ENCODE results near the gene WIPI1. TPM values are rescaled to one million over a fixed set of nuclear protein-coding genes. Genes with fewer than 3 reads are reported as not detected.
"Not testable (repeated sequence)": the region's sequence is repeated elsewhere in the genome, so short reads cannot be mapped to it uniquely, and the experiment has no call there.

The WIPI1 gene, protein sequence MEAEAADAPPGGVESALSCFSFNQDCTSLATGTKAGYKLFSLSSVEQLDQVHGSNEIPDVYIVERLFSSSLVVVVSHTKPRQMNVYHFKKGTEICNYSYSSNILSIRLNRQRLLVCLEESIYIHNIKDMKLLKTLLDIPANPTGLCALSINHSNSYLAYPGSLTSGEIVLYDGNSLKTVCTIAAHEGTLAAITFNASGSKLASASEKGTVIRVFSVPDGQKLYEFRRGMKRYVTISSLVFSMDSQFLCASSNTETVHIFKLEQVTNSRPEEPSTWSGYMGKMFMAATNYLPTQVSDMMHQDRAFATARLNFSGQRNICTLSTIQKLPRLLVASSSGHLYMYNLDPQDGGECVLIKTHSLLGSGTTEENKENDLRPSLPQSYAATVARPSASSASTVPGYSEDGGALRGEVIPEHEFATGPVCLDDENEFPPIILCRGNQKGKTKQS
- total RNA-seq, result 43.6 TPM

DNA sequence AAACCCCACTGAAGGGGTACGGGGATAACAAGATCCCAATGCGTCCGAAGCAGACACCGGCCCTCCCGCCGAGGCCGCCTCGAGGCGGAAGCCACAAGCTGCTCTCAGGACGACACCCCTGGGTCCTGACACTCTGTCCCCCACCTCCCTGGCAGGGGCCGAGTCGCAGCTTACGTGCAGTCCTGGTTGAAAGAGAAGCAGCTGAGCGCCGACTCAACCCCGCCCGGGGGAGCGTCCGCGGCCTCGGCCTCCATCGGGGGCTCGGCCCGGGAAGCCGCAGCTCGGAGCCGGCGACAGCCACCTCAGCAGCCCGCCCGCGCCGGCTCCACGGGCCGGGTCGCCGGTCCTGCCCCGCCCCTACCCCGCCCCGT is at the start of gene WIPI1:
WIPI1 (minus strand) TSS at position 329 of the 371 bp plus-strand sequence; CDS start at position 254, 75 bp downstream.
- peak; percentile 70 for DNase-seq (ENCODE audit: low spot score)

DNA sequence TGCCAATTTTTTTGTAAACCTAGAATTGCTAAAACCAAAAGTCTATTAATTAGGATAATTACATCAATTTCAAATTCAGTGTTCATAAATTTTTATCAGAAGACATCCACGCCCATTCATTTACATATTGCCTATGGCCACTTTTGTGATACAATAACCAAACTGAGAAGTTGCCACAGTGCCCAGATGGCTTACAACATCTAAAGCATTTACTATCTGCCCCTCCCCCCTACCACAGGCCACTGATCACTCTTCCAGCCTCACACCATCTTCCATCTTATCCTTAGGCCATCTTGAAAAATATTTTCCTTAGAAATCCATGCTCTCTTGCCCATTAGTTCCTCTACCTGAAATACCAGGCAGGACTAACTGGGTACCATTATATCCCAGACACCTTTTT is 48.7 kb upstream of the WIPI1 start:
- no peak for DNase-seq (ENCODE audit: low spot score)

DNA sequence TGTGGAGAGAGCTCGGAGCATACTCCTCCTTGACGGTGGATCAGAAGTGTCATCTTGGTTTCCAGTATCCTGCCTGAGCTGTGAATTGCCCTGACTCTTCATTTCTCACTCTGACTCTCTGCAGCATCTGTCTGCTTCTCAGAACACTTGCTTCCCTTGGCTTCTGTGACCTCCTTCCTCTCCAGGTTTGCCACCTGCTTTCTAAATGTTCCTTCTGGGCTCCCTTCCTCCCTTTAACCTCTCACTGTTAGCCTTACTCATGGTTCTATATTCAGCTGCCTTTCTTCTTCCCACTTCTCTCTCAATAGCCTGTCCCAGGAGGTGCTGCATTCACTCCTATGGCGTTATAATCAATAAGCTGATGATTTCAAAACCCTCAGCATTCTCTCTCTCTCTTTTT is 43.8 kb upstream of the WIPI1 start:
- no peak for DNase-seq (ENCODE audit: low spot score)

DNA sequence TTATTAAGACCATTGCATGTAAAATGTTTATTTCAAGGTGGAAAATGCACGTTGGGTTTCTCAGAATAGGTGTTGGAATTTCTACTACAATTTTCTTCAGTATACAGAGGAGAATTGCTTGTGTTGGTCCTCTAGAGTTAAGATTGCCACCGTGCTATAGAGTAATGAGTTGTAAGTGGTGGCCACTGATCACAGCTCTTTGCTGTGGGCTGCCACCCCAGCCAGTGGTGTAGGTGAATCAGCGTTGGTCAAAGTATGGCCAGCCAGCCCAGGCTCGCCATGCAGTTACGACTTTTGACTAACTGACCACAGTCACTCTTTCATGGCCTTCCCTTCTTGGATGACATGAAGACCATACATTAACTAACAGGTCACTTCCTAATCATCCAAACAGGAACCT is 42.3 kb upstream of the WIPI1 start:
- DNase-seq (ENCODE audit: low spot score), result no peak

DNA sequence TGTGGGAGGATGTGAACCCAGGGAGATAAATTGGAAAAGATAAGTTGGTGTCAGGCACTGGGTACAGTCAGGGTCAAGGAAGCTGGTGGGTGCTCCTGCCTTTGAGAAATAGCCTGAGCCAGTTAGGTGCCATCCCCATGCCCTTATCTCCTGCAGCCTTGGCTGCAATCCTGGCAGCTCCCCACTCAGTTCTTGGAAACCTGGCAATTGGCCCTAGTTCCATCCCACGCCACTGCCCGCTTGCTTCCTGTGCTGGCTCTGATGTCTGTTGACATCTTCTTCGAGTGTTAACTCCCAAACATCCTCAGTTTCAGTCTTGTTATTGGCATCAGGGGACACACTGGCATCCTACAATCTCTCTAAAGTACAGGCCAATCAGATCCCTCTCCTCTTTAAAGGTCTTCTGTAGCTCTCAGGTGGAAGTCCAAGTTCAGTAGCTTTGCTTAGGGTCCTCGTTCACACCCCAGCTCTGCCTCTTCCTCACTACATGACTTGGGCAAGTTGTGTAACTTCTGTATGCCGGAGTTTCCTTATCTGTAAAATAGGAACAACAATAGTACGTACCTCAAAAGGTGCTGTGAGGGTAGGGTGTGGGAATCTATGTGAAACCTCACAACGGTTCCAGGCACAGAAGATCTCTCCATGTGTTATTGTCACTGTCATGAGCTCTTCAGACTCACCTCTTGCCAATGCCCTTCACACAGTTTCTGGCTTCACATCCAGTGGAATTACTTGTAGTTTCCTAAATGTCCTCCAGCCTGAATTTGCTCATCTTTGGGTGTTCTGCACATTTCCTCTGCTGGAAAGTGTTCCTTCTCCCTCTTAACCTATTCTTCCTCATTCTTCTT is 41.4 kb upstream of the WIPI1 start:
- no peak for DNase-seq (ENCODE audit: low spot score)

DNA sequence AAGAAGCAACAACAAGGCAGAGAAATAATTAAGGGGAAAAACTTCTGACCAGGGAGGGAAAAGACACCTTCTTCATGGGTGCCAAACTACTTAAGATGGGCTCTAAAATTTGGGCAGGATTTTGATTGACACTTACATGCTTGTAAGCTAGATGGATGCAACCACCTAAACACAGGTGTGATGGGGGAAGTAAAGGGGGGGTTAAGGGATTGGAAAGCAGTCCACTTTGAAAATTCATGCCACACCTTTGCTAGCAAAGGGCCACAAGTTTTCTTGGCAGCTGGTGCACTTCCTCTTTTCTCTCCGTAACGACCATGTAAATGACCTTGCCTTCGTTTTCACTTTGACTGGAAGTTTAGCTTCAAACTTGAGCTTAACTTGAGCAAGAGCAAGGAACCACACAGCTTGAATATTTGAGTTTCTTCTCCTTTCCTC is 40.6 kb upstream of the WIPI1 start:
- no peak for DNase-seq (ENCODE audit: low spot score)

DNA sequence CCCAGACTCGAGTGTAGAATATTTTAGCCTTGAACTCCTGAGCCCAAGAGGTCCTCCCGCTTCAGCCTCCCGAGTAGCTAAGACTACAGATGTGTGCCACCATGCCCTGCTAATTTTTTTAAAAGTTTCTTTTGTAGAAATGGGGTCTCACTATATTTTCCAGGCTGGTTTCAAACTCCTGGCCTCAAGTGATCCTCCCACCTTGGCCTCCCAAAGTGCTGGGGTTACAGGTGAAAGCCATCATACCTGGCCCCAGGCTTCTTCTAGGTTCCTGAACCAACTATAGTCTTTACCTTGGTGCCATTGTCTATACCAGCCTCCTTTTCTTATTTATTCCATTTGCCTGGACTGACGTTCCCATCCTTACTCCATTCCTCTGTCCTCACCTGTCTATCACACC is 37.8 kb upstream of the WIPI1 start:
- no peak for DNase-seq (ENCODE audit: low spot score)

DNA sequence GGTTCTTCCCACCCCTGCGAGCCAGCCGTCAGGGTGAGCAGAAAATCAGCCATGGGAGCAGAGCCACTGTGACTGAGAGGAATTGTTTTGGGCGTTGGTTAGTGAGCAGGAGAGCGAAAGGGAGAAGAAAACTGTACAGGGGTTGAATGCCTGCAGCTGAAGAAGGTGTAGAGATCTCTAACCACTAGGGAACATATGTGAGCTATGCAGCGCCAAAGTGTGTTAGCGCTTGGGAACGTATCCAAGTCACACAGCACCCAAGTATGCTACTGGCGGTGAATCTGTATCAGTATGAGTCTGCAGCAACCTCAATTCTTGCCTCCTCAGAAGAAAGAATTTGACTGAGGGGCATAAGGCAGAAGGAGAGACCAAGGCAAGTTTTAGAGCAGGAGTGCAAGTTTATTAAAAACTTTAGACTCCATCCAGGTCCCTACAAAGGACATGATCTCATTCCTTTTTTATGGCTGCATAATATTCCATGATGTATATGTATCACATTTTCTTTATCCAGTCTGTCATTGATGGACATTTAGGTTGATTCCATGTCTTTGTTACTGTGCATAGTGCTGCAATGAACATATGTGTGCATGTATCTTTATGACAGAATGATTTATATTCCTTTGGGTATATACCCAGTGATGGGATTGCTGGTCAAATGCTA is 35.2 kb upstream of the WIPI1 start:
- not testable (repeated sequence) for DNase-seq (ENCODE audit: low spot score)

DNA sequence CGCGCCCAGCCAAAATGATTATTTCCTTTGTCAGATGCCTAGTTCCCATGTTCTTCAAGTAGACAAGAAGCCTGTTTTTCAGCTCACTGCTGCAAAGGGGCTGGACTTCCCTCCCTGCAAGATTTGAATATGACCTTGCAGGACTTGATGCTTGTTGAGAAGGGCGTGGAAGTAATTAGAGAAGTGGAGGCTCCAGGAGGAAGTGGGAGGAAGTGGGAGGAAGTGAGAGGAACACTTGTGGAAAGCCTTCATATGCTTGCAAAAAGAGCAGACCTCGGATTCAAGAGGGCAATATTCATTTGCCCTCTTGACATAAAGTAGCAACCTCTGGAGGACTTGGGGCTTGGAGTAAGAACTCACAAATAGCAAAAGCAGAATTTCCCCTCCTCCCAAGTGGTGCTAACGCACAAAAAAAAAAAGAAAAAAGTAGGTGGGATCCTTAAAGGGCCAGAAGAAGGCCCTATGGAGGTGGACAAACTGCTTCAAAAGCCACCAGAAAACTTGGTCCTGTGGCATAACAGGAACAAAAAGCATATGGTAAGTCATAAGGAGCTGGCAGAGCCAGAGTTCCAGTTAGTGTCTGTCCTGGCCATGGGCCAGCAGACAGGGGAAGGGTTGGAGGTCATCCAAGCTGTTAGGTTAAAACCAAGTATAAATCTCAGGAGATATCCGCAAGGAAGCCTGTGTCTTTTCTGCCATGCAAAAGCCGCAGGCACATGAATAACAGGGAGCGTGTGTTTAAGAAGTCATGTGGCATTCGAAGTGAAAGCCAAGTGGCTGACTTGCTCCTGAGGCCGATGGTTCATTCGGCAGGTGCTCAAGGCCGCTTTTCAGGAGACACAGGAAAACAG is 34.3 kb upstream of the WIPI1 start:
- no peak for DNase-seq (ENCODE audit: low spot score)

DNA sequence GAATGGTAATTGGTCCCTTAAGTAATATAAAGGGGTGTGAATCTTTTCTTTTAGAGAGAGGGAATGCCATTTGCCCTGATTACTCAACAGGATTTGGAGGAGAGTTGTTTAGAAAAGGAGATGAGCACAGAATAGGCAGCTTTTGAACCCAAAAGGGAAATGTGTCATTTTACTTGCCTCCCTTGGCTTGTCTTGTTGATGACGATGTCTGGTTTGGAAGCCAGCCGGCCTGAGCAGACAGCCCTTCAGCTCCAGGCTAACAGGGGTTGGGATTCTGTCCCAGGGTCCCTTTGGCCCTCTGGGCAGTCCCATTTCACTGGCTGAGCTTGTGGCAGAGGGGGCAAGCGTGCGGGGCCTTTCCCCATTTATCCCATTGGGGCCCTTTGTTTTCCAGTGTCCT is 32.6 kb upstream of the WIPI1 start:
- no peak for DNase-seq (ENCODE audit: low spot score)

DNA sequence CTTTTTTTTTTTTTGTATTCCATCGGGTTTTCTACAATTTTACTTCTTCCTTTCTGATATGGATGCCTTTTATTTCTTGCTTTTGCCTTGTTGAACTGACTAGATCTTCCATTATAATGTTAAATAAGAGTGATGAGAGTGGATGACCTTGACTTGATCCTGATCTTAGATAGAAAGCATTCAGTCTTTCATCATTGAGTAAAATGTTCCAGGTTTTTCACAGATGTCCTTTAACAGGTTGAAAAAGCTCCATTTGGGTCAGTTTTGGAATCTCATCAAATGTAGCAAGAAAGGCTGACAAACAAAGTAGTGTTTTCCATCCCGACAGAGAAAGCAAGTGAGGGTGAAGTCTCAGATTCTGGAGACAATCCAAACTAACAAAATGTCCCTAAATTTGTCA is 27.2 kb upstream of the WIPI1 start:
- DNase-seq (ENCODE audit: low spot score), result no peak

DNA sequence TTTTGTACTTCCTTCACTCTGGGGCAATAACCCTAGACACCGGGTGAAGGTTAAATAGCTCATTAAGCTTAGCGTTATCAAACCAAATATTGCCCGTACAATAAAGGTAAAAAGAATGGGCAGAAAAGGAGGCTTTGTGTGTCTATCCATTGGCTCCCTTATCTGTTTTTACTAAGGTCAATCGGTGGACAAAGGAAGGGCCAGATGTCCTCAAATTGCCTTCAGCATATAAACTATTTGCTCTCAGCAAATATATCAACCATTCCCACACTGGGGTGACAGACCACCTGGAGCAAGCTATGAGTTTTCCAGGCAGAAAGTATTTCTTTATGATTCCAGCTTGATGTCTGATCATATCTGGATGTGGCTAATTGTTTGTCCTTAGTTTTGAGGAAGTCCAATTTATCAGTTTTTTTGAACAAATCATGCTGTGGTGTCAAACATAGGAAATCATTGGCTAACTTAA is 25.3 kb upstream of the WIPI1 start:
- no peak for DNase-seq (ENCODE audit: low spot score)

DNA sequence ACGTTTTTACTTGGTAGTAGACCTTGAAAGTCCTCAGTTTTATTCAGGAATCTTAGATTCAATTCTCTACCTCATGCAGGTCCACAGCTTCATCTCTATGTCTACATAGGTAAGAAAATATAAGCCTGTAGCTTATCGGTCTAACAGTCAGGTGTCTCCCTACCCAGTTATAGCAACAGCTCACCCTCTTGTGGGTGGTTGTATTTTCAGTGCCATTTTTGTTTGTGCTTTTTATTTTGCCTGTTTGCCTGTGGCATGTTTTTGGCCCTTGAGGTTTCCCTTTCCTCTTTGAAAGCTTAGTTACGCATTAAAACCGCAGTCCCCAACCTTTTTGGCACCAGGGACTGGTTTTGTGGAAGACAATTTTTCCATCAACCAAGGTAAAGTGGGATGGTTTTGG is 23.6 kb upstream of the WIPI1 start:
- no peak for DNase-seq (ENCODE audit: low spot score)

DNA sequence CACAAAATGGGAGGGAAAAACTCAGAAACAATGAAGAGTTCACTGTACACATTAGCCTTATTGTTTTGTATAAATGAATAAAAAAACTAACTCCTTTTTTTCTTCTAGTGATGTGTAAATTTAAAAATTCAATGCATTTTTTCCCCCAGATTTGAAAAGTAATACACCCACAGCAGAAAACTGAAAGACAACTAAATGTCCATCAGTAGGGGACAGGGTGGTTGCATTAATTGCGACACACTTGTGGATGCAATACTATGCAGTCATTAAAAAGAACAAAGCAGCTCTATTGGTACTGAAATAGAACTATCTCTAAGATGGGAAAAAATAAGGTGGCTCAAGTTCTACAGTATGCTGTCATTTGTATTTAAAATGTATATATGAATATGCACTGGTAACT is 13.7 kb upstream of the WIPI1 start:
- no peak for DNase-seq (ENCODE audit: low spot score)

DNA sequence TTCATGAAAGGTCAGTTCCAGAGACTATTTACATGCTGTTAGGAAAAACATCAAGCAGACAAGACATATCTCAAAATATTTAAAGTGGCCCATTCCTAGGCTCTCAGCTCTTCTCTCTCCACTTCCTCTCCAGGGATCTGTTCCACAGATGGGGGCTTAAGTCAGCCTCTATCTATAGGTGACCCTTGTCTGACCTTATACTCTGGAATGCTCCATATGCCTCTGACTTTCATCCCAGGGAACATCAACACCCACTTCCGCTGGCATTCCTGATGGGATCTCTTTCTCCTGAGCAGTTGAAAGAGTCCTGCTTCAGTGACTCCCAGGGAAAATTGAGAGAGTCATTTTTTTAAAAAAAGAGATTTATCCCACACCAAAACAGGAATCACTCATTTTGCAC is 11.5 kb upstream of the WIPI1 start:
- DNase-seq (ENCODE audit: low spot score), result no peak

DNA sequence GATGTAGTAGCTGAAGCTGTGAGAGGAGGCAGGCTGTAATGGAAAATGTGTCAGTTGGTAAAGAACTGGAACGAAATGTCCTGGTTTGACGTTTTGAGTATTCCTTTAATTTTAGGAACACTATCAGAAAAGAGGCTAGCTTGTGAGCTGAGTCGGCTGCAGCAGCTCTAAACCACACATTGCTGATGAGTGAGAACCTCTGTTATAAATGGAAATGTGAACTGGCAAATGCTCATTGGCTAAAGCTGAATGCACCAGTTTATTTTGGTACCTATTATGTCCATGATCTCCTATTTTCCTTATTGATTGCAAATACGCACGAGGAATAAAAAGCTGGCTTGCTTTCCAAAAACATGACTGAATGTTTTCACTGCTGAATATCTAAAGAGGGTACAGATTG is 11.0 kb upstream of the WIPI1 start:
- DNase-seq (ENCODE audit: low spot score), result no peak

DNA sequence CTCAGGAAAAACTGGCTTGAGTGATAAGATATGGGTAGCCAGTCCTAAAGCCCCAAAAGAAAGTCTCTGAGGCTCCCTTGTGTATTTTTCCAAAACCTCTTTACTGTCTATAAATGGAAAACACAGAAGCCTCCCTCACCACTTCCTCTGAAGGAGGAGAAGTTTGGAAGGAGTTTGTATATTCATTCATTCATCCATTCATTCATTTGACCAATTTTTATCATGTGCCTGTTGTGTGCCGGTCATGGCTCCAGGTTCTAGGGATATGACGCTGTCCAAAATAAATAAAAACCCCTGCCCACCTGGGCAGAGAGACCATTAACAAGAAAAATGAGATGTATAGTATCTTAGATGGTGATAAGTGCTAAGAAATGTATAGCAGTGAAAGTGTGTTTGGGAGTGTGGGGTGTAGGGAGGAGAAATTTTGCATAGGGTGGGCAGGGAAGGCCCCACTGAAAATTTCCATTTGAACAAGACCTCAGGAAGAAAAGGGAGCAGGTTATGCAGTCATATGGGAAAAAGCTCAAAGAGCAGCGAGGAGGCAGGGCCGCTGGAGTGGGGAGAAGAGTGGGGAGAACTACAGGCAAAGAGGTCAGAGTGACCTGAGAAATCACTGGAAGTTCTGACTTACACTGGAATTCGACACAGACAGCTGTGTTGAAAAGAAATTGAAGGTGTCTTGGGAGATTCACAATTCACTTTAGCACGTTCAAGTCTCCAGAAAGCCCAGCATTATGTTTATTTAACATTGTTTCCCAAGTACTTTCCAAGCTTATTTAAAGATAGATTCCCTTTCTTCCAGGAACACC is 6.1 kb upstream of the WIPI1 start:
- no peak for DNase-seq (ENCODE audit: low spot score)

DNA sequence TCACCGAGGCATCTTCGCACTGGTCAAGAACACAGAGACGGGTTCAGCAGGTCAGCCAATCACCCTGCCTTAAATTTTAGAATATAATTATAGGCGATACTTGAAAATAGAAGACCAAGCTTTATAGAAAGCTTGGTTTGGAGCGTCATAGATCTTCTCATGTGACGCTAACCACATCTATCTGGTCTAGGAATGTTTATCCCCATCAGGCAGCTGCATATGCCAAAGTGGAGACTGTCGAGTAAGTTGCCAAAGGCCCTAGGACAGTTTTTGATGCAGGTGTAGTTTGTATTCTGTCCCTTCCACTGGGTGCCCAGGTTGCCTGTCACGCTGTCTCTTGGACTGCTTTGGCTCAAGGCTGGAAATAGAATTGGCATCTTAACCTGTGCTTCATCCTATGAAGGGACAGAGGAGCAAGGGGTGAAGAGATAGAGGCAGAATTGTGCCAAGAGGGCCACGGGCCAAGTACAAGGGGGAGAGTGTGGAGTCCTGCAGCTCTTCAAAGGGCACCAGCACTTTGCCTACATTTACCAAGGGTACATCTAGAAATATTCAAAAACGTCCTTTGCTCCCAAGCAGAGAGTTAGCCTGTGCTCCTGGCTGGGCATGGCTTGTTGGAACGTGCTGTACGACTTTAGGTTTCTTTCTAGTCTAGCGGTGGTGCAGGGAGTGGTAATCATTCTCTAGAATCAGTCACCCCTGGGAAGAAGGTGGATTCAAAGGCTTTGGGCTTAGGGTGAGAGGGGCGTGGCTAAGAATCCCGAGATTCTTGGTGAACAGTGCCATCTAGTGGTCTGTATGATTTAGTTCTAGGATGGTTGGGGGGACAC is 5.3 kb upstream of the WIPI1 start:
- peak; percentile 80 for DNase-seq (ENCODE audit: low spot score)

DNA sequence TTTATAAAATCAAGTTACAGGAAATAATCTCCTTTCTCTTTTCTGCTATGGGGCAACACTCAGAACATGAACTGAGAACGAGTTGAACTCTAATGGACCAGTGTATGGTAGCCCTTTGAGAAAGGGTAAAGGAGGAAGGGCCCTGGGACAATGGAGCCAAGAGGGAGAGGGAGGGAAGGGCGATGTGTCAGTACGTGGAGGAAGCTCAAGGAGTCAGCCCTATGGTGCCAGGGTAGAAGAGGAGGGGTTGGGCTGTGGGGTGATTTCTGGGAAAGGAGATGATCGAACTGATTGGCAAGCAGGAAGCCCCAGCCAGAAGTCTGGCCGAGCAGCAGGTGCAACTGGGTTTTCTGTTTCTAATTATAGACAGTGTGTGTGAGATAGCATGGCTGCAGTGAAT is 4.3 kb upstream of the WIPI1 start:
- no peak for DNase-seq (ENCODE audit: low spot score)

DNA sequence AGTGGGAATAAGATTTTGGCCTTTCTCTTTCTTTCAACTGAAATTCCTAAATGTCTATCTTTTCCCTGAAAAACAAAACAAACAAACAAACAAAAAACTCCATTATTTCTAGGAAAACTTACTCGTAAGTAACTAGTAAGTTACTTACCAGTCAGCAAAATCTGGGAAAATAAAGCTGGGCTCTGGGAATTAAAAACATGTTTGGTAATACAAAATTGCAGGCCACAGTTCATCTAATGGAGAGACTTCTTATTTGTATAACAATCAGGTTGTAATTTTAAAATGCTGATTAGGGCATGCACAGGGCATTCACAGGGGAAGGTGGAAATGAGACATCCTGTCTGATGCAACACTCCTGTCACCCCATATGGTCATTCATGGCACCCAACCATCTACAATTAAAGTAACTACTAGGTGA is 3.8 kb upstream of the WIPI1 start:
- no peak for DNase-seq (ENCODE audit: low spot score)

Measured in ureter (tissue), 1 donor.